SK-N-MC (cell line): ENCODE measurements around the gene APBA1.

Experiments
- EZH2 ChIP-seq: fragments of 200-600 bp; sonication (generic); IDR thresholded peaks from one replicate; pipeline ENCODE4 v1.6.1; 2017; ENCODE audit warnings: antibody characterized with exemption
- FOXP2 ChIP-seq: optimal IDR thresholded peaks from 2 replicates; pipeline ENCODE3; 2011; ENCODE audit warnings: mild to moderate bottlenecking, moderate library complexity; ENCODE audit not compliant: insufficient read depth; ENCODE audit errors: extremely low read length, control extremely low read depth
- POLR2AphosphoS5 ChIP-seq: IDR thresholded peaks from 2 replicates; pipeline ENCODE4 v1.6.1; 2012; ENCODE audit warnings: mild to moderate bottlenecking, low read depth, low read length, borderline replicate concordance

- no peak for TF ChIP-seq POLR2AphosphoS5
- TF ChIP-seq EZH2, result no peak
- no peak for TF ChIP-seq FOXP2
Measured at GRCh38 chr9:69615880-69616279, 56.3 kb downstream of the APBA1 start.
